Measurements from ENCODE around the gene KRTAP4-12. TPM values are rescaled to one million over a fixed set of nuclear protein-coding genes. Genes with fewer than 3 reads are reported as not detected.
"Not testable (repeated sequence)": the region's sequence is repeated elsewhere in the genome, so short reads cannot be mapped to it uniquely, and the experiment has no call there.

The KRTAP4-12 gene
- total RNA-seq, 2 experiments from 2014 or later, result not detected

GRCh38 chr17:41141361-41141760 is 17.4 kb upstream of the KRTAP4-12 start:
- no peak overlapping the region for H3K4me3 Mint-ChIP-seq
- Histone ChIP-seq H3K27ac (ENCODE audit: low read depth in 1 of 2, low read length in 2 of 2) (no peak overlapping the region), H3K4me3 (ENCODE audit: low read length) (no peak overlapping the region), H3K27me3 (ENCODE audit: control insufficient read depth in 1 of 2, insufficient read depth in 2 of 2, low read length in 2 of 2) (no peaks in the 10 kb centered on the region), H3K36me3 (ENCODE audit: insufficient read depth, low read length) (no peaks in the 10 kb centered on the region), H3K4me1 (ENCODE audit: insufficient read depth, low read length) (no peaks in the 10 kb centered on the region), H3K9me3 (ENCODE audit: control insufficient read depth in 1 of 2, insufficient read depth in 1 of 2, low read length in 2 of 2) (peaks cover 14 to 16% of the 10 kb centered on the region in 2 experiments)
- no peak for TF ChIP-seq CTCF (IDR thresholded peaks at IDR 0.05)
- H3K4me1 Mint-ChIP-seq (ENCODE audit: low read depth), result no peaks in the 10 kb centered on the region
- DNase-seq (no peak), ATAC-seq (ENCODE audit: poor library complexity) (no peak)
- intact Hi-C loops (cut with DNase I, micrococcal nuclease), result no loop called here
- H3K9me3 Mint-ChIP-seq, result peaks cover 19% of the 10 kb centered on the region
- H3K36me3 Mint-ChIP-seq (ENCODE audit: low read depth), result peaks cover 19% of the 10 kb centered on the region
- ChIA-PET CTCF (no interaction called here), POLR2A (interaction anchor here (0.8 kb wide), 1 partner anchor 15 kb away, joined by 3 read pairs; no protein-coding TSS in a partner anchor)
- H3K27me3 Mint-ChIP-seq, result no peaks in the 10 kb centered on the region
- no peak overlapping the region for H3K27ac Mint-ChIP-seq

- POLR2A ChIA-PET, result interaction anchor here (0.9 kb wide), 1 partner anchor 10 kb away, joined by 3 read pairs; no protein-coding TSS in a partner anchor
- Histone ChIP-seq H3K9me3 (ENCODE audit: control insufficient read depth in 1 of 2, insufficient read depth in 1 of 2, low read length in 2 of 2) (peaks cover 14 to 16% of the 10 kb centered on the region in 2 experiments), H3K36me3 (ENCODE audit: insufficient read depth, low read length) (no peaks in the 10 kb centered on the region), H3K27me3 (ENCODE audit: control insufficient read depth in 1 of 2, insufficient read depth in 2 of 2, low read length in 2 of 2) (no peaks in the 10 kb centered on the region), H3K27ac (ENCODE audit: low read depth in 1 of 2, low read length in 2 of 2) (no peak within 1 kb of the TSS), H3K4me1 (ENCODE audit: insufficient read depth, low read length) (no peaks in the 10 kb centered on the region), H3K4me3 (ENCODE audit: low read length) (no peak within 1 kb of the TSS)
- TF ChIP-seq CTCF (IDR thresholded peaks at IDR 0.05), result no peak
- Mint-ChIP-seq H3K4me1 (ENCODE audit: low read depth) (no peaks in the 10 kb centered on the region), H3K9me3 (peaks cover 19% of the 10 kb centered on the region), H3K27me3 (no peaks in the 10 kb centered on the region), H3K27ac (no peak within 1 kb of the TSS), H3K4me3 (no peak within 1 kb of the TSS), H3K36me3 (ENCODE audit: low read depth) (peaks cover 19% of the 10 kb centered on the region)
- DNase-seq (no peak), ATAC-seq (ENCODE audit: poor library complexity) (no peak)
- intact Hi-C loops (cut with DNase I, micrococcal nuclease), result no loop called here
- CTCF ChIA-PET, result no interaction called here
Measured at GRCh38 chr17:41140360-41141131, 16.6 kb upstream of the KRTAP4-12 start, which contains the start of gene KRTAP4-6. TSS of gene KRTAP4-6 (minus strand) at chr17:41140544. CDS start at chr17:41140487, 57 bp downstream.

GRCh38 chr17:41139865-41140264 is 15.9 kb upstream of the KRTAP4-12 start:
- CTCF ChIA-PET; H3K27ac Mint-ChIP-seq; H3K4me3 Mint-ChIP-seq; H3K27me3 ChIP-seq (ENCODE audit: control insufficient read depth in 1 of 2, insufficient read depth in 2 of 2, low read length in 2 of 2); DNase-seq; ATAC-seq (ENCODE audit: poor library complexity); H3K4me1 ChIP-seq (ENCODE audit: insufficient read depth, low read length); H3K27ac ChIP-seq (ENCODE audit: low read depth in 1 of 2, low read length in 2 of 2); H3K27me3 Mint-ChIP-seq; H3K4me3 ChIP-seq (ENCODE audit: low read length); H3K36me3 ChIP-seq (ENCODE audit: insufficient read depth, low read length); H3K4me1 Mint-ChIP-seq (ENCODE audit: low read depth): not testable (repeated sequence)
- POLR2A ChIA-PET, result interaction anchor here (0.9 kb wide), 1 partner anchor 10 kb away, joined by 3 read pairs; no protein-coding TSS in a partner anchor
- Mint-ChIP-seq H3K9me3 (peaks cover 19% of the 10 kb centered on the region), H3K36me3 (ENCODE audit: low read depth) (peaks cover 19% of the 10 kb centered on the region)
- intact Hi-C loops (cut with DNase I, micrococcal nuclease), result loop anchor here in 1 of 2 experiments (5.0 kb wide), 1 partner anchor 43 kb away; the partner anchor contains the start of gene KRTAP4-8
- H3K9me3 ChIP-seq (ENCODE audit: control insufficient read depth in 1 of 2, insufficient read depth in 1 of 2, low read length in 2 of 2), result peaks cover 14 to 16% of the 10 kb centered on the region in 2 experiments

Data from CD4-positive, alpha-beta T cell (primary cell).